Stimulated activated CD4-positive, alpha-beta T cell treated with anti-CD3 and anti-CD28 coated beads, Interleukin-4, amount 100 ng/mL, for 48 hours (primary cell): ENCODE results near the gene TJAP1.
"Not testable (repeated sequence)": the region's sequence is repeated elsewhere in the genome, so short reads cannot be mapped to it uniquely, and the experiment has no call there.

Source experiments
- DNase-seq, 2 donors: peaks; one replicate each; pipeline ENCODE4 v3.0.0-alpha.2; 2020; ENCODE audit warnings: low read depth in 2 of 2

The TJAP1 gene

DNA sequence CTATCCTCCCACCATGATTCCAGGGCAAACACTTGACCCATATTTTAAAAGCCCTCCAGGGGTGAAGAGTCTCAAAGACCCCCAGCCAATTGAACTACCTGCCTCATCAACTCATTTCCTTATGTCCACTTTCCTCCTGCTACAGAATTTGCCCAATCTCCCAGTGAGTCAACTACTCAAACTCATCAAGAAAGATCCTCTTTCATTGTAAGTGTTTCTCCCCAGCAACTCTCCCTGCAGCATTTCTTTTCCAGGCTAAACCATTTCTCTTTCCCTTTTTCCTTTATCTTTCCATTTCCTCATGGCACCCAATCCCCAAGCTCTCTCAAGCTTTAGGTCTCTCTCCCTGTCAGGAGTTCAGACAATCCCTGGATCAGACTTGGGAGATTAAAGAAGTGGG is 23.5 kb upstream of the TJAP1 start:
- DNase-seq, result no peak

DNA sequence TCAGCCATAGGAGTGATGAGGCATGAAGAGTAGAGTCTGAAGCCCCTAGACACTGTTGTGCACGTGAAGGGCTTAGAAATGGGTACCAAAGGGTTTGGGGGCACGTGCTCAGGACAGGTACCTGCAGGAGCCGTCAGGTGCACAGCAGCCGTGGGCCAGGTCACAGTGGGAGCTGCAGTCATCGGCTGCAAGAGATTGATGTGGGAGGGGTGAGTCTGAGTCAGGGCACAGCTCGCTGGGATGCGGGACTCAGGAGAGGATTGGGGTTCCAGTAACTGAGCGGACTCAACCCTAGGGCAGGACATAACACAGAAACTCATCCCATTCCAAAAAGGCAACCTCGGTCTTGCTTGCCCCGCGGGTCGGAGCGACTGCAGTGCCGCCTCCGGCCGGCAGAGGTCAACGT is 23.1 kb upstream of the TJAP1 start:
- peak; percentile 63 to 64 for DNase-seq

DNA sequence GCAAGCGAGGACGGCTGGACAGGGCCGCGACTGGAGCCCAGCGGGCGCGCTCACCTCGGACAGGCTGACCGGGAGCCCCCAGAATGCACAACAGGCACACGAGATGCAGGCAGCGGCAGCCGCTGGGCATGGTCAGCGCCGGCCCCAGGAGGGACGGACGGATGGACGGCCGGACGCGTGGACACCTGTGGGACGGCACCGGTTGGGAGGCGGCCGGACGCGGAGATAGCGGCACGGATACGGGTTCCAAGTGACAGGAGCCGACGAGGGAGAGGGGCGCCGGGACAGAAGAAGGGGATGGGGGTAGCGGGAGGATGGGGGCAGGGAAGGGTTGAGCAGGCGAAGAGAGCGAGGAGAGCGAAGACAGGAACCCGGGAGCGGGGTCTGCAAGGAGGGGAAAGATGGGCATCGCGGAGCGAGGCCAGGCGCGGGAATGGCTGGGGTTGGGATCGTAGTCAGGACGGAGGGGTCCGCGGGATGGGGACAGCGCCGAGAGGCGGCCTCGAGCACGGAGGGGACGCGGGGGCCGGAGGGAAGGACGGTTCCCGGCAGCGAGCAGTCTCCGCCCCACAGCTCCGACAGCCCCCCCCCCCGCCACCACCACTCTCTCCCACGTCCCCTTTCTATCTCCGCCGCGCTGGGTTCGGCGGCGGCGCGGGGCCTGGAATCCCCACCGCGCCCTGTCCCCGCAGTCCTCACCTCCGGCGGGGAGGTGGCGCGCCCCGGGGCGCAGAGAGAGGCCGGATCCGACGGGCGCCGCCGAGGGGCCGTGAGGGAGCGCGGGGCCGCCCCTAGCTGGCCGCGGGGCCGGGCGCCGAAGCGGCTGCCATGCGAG is 22.5 kb upstream of the TJAP1 start:
- peak in 1 of 2 donors; percentile 9 for DNase-seq

DNA sequence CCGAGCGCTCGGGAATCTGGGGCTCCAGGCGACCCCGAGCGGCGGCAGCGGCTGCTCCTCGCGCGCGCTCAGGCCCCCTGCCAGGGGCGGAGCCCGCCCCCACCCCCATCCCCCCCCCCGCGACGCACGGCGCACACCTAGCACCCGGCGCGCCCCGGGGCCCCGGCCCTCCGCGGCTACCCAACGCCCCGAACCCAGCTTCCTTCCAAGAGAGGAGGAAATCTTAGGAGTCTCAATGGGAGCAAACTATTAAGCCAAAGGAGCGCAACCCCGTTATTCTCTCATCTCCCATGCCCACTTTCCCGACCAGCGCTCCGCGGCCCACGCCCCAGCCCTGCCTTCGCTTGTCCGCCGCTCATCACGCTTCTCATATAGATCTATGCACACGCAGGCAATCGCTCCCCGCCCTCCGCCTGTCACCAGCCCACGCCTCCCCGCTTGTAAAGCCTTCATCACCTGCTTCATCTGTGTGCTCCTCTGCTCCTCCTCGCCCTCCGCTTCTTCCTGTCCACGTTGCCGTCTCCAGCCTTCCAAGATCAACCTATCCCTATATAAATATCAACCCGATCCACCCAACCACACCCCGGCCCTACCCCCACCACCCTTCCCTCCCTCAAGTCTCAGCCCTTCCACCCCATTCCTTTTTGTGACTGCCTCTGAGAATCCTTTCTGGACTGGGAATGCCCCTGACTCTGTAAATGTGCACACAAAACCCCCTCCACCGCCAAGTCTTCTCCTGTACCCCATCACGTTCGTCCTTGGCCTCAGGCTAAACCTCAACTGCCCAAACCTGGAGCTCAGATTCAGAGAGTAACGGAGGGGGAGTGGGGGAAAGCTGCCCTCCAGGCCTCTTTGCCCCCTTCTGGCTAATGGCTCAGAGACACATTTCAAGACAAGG is 21.6 kb upstream of the TJAP1 start, which contains the start of gene DLK2:
Gene DLK2 (minus strand): TSS at position 18 of the 898 bp plus-strand sequence. CDS start 723 bp downstream, outside the sequence.
- DNase-seq, result peak; percentile 43 to 46

DNA sequence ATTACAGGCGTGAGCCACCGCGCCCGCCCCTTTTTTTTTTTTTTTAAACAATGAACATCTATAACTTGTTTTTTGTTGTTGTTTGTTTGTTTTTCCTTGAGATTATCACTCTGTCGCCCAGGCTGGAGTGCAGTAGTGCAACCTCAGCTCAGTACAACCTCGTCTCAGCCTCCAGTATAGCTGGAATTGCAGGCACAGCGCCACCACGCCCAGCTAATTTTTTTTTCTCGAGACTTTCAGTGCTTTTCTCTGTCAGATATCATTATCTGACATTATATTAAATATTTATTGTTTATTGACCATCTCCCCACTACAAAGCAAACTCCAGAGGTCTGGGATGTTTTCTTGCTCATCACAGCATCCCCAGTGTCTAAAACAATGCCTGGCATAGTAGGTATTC is 19.7 kb upstream of the TJAP1 start:
- DNase-seq, result no peak

DNA sequence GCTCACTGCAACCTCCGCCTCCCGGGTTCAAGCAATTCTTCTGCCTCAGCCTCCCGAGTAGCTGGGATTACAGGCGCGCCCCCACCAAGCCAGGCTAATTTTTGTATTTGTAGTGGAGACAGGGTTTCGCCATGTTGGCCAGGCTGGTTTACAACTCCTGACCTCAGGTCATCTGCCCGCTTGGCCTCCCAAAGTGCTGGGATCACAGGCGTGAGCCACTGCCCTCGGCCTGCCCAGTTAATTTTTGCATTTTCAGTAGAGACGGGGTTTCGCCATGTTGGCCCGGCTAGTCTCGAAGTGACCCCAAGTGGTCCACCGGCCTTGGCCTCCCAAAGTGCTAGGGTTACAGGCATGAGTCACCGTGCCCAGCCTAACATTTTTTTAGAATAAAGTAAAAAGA is 19.2 kb upstream of the TJAP1 start:
- DNase-seq, result not testable (repeated sequence)

DNA sequence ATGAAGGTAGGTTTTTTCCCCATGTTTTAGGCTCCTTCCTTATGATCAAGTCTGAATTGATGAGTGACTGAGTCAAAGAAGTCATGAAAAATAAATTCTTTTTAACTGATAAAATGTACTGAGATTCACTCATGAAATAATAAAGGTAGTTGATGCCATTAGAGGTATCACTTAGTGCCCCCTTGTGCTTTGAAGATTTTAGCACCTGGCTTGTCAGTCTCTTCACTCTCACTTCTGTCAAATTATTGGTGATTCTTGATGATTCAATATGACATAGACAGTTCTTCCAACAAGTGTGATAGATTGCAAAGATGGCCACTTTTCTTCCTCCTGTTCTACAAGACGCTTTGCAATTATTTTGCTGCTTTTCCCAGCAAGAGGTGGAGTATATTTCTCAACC is 17.8 kb upstream of the TJAP1 start:
- no peak for DNase-seq

DNA sequence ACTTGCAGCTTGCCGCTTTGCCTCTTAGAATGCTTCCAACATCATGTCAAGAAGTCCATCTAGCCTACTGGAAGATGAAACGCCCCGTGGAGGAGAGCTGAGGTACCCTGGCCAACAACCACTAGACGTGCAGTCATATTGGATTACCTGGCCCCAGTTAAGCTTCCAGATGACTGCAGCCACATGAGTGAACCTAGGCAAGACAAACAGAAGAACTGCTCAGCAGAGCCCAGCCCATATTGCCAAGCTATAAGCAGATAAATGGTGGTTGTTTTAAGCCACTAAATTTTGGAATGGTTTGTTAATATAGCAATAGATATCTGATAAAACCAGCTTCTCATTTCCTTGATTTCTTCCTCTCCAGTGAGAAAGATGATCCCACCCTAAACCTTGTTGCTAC is 17.3 kb upstream of the TJAP1 start:
- DNase-seq, result no peak

DNA sequence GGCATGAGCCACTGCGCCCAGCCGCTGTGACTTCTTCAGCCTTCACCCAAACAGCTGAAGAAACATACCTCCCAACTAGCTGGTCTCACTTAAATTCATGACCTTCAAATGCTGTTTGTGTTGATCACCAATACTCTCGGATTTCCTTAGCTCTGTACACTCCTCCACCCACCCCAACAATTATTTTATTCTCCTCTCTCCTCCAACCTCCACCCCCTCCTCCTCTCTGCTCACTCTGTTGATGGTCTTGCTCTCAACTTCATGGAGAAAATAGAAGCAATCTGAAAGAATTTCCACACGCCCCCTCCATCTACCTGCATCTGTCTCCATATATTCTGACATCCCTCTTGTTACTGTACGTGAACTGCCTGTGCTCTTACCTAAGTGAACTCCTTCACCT is 15.4 kb upstream of the TJAP1 start:
- no peak for DNase-seq

DNA sequence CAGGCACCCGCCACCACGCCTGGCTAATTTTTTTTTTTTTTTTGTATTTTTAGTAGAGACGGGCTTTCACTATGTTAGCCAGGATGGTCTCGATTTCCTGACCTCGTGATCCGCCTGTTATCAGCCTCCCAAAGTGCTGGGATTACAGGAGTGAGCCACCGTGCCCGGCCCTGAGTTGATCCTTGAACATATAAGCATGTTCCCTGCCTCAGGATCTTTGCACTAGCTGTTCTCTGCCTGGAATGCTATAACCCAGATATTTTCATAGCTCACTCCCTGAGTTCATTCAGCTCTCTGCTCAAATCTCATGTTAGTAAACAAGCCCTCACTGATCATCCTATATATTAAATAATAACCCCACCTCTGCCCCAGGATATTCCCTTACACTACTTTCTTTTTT is 13.0 kb upstream of the TJAP1 start:
- no peak for DNase-seq

DNA sequence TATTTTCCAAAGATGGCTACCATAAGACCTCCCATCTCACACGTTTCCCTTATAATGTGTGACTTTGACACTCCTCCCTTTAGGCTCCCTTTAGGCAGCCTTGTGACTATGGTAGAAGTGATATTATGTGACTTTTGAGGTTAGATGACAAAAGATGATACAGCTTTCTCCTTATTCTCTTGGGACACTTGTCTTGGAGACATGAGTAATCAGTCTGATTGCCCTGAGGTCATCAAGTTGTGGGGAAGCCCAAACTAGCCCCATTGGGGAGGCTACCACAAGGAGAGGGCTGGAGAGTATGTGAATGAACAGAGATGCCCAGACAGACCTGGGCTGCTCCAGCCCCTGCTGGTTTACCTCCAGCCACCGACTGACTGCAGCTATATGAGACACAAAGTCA is 11.4 kb upstream of the TJAP1 start:
- no peak for DNase-seq

DNA sequence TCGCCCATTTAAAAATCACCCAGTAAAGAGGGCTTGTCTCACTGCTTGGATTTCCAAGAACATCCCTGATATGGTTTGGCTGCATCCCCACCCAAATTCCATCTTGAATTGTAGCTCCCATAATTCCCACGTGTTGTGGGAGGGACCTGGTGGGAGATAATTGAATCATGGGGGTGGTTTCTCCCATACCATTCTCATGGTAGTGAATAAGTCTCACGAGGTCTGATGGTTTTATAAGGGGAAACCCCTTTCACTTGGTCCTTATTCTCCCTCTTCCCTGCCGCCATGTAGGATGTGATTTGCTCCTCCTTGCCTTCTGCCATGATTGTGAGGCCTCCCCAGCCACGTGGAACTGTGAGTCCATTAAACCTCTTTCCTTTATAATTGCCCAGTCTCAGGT is 10.1 kb upstream of the TJAP1 start:
- DNase-seq, result not testable (repeated sequence)

DNA sequence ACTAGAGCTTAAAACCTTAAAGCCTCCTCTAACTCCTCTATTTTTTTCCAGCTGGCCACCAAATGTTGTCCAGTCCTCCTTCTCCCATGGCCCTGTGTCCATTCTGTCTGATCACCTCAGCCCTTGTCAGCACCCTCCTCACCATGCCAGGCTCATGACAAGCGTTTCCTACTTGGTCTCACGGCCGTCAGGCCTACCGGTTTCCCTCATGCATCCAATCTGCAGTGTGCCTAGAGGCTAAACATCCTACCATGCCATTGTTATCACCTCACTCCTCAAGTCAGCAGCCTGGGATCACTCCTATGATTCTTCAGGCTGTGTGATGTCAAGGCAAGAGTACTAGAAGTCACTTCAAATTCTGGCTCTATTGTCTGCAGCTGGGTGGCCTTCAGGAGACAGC is 9.6 kb upstream of the TJAP1 start:
- no peak for DNase-seq

DNA sequence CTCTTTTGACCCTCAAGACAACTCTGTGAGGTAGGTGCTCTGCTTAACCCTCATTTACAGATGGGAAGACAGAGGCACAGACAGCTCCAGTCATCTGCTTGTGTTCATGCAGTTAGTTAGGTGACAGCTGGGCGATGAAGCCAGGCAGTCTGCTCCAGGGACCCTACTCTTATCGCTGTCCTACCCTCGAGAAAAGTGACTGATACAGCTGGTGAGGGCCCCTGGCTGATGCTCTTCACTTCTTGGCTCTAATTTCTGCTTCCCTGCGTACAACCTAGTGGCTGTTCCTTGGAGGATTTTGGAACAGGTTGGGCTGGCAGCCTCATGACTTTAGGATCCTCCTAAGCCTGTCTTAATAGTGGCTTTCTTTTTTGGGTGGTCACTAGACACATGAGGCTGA is 9.1 kb upstream of the TJAP1 start:
- DNase-seq, result no peak

DNA sequence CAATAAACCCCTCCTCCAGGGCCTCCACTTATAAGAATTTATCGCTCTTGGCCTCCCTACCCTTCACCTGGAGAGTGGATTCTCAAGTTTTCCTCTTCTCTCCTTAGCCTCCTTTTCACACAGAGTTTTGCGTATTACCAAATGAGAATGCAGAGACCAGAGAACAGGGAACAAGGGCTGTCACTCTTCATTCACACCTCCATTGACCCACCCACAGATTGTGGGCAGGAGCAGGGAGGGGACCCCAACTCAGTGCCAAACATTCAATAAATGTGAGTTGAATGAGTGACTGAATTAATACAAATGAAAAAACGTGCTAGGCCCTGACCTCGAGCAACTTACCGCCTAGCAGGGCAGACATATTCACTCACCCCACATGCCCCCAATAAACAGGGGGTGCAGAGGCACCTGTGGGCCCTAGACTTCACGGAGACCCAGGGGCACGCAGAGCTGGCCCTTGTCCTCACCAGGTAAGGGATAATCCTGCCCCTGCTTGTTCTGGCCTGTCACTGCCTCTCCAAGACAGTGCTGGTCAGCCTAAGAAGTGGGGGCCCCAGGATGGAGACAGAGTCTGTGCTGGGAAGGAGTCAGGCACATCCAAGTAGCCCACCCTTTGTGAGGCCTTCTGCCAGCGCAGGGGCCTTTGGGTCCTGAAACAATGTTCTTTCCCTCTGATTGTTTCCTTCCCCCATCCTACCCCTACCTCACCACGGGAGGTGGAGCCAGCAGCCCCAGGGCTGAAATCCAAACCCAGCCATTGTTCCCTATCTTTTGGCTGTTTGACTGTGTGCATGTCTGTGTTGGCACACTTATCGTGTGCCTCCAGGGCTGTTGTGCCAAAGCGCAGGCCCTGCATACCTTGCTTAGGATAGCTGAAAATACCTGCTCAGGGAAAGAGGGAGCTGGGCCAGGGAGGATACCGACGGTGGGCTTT is 8.4 kb upstream of the TJAP1 start:
- DNase-seq, result no peak

DNA sequence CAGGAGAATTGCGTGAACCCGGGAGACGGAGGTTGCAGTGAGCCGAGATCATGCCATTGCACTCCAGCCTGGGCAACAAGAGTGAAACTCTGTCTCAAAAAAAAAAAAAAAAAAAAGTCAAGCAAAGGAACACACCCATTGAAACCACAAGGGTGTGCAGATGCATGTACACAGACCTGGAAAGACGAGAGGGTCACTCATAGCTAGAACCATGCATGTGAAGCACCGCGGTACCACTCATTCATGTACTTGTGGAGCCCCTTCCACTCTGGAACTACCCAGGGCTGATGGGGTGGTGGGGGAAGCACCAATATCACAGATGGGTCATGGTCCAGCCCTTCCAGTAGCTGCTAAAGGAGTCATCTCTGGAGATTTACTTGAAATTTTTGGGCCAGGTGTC is 7.4 kb upstream of the TJAP1 start:
- DNase-seq, result no peak

DNA sequence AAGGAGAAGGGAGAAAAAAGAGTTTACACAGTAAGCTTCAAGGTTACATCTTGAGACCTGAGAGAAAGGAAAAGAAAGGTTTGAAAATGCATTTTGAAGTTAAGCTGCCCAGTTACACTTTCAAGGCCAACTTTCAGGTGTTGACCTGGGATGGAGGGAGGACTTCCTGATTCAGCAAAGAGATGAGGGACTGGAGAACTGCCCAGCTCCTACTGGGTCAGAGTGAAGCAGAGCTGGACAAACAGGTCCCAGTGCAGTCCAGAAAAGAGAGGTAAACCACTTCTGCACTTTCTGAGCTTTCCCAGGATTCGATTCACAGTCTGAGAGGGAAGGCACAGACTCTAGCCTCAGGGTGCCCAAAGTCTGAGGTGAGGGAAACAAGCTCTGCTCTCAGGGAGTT is 6.0 kb upstream of the TJAP1 start:
- no peak for DNase-seq

DNA sequence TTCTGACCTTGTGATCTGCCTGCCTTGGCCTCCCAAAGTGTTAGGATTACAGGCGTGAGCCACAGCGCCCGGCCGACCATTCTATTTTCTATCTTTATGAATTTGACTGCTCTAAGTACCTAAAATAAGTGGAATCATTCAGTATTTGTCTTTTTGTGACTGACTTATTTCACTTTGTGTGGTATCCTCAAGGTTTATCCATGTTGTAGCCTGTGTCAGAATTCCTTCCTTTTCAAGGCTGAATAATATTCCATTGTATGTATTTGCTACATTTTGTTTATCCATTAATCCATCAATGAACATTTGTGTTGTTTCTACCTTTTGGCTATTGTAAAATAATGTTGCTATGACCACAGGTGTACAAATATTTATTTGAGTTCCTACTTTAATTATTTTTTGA is 4.9 kb upstream of the TJAP1 start:
- DNase-seq, result no peak

DNA sequence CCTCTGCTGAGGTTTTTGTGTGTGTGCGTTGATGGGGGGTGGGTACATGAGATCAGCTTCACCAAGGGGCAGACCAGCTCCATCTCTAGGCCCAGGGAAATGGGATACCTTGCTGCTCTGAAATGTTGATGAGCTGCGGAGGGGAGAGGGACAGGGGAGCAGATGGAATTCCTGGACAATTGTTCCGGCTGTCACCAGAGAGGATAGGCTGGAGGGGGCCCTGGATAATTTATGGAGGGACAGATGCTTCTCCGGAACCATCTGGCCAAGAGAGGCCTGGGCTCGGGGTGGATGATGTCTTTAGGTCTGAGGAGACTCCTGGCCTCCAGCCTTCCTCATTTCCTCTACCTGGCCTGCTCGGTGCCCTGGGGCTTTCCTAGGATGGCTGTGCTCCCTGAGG is 1.9 kb upstream of the TJAP1 start:
- DNase-seq, result no peak

DNA sequence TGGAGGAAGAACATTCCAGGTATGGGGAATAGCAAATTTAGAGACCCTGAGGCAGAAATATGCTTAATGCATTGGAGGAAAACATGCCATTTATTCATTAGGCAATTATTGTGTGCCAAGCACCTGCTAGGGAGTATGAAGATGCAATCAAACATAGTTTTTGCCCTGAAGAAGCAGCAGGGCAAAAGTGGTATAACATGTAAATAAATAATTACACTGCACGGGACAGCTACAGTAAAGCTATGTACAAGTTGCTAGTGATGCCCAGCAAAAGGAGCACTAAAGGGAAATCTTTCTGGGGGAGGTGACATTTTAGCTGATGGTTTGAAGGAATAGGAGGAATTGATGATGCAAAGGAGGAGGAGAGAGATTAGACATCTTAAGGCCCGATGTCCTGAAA is 624 bp upstream of the TJAP1 start:
- no peak for DNase-seq

DNA sequence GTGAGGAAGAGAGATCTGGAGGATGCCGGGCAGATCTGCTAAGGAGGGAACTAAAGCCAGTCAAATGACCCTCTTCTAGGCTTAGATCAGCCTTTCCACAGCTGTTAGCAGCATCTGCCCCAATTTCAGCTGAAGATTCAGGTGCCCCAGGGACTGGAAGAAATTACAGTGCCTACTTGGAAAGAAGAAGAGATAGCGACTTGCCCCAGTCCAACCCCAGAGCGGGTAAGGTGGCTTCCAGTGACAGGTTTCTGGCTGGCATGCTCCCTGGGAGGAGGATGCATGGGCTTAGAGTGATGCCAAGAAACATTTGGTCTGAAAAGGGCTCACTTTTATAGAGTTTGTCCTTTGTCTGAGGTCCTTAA is 620 bp downstream of the TJAP1 start:
- no peak for DNase-seq

DNA sequence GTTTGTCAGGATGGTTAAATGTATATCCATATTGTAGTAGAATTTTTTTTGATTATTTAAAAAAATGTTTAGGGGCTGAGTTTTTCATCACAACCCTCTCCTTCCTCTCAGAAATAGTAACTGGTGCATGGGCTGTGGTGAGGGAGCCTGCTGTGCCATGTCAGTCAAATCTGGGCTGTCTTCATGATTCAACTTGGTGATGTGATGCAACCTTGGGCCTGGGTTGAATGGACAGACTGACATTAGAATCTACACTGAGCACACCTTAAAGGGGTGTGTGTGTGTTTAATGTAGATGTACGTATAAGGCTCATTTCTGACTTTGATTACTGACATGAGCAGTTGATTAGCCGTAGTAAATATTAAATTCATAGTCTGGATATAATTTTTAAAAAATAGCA is 3.7 kb downstream of the TJAP1 start:
- DNase-seq, result no peak
